ENCODE data around the gene ANTXR2. TPM values are rescaled to one million over a fixed set of nuclear protein-coding genes. Genes with fewer than 3 reads are reported as not detected.

Gene ANTXR2
- total and polyA plus RNA-seq, 2 of the 13 experiments (the other 11 are each of a cell fraction or from before 2014, with no cell fraction given) = 4.6 to 14.5 TPM

- BruUV-seq (replicated peaks) = no TSS peak
- H3K4me1 ChIP-seq (ENCODE audit: insufficient read depth, low read length) = no peaks in the 10 kb centered on the region
- WGBS (ENCODE audit: low lambda C conversion rate) = 46% methylated on average over 3 of the region's 3 CpGs
- in situ Hi-C loops (cut with HindIII; ENCODE audit: extremely low pct_ligation_motif_present, low pct_unique_long_range_greater_than_20kb) (loop anchor here (25.0 kb wide), 1 partner anchor 292 kb away; no protein-coding TSS in a partner anchor), intact Hi-C loops (cut with micrococcal nuclease; ENCODE audit: unreplicated experiment) (no loop called here)
- H3K27me3 ChIP-seq (ENCODE audit: control insufficient read depth in 1 of 2, insufficient read depth in 2 of 2, low read length in 2 of 2) = no peaks in the 10 kb centered on the region
- no peaks in the 10 kb centered on the region for H3K79me2 ChIP-seq (ENCODE audit: insufficient read depth, low read length)
- FAIRE-seq = no peak
- H3K4me2 ChIP-seq (ENCODE audit: low read depth, low read length) = no peak overlapping the region
- H3K9me3 ChIP-seq (ENCODE audit: low read length) = no peaks in the 10 kb centered on the region
- no peak overlapping the region for H3K4me3 ChIP-seq (replicated peaks in 1 of 3; ENCODE audit: insufficient read depth in 1 of 3, low read depth in 2 of 3, low read length in 3 of 3)
- ATAC-seq = no peak
- H3K27ac ChIP-seq (ENCODE audit: extremely low read length, insufficient read depth, low read length) = no peak overlapping the region
- H2AFZ ChIP-seq (ENCODE audit: low read length) = no peak overlapping the region
- H3K9ac ChIP-seq (ENCODE audit: insufficient read depth, low read depth, low read length) = no peak overlapping the region
- DNase-seq (ENCODE audit: low spot score) = no peak
- POLR2A ChIA-PET = no interaction called here
- TF ChIP-seq SRSF4 (IDR thresholded peaks at IDR 0.05; ENCODE audit: low read depth, low read length, poor library complexity, severe bottlenecking) (no peak), RELA (CRISPR knock-in tag; IDR thresholded peaks at IDR 0.05) (no peak), CCDC6 (CRISPR knock-in tag; IDR thresholded peaks at IDR 0.05) (no peak), RFXAP (CRISPR knock-in tag; IDR thresholded peaks at IDR 0.05; ENCODE audit: borderline replicate concordance) (no peak), ATF1 (CRISPR knock-in tag; IDR thresholded peaks at IDR 0.05) (no peak), ESRRA (CRISPR knock-in tag; IDR thresholded peaks at IDR 0.05; ENCODE audit: low read depth) (no peak), ZNF441 (CRISPR knock-in tag; IDR thresholded peaks at IDR 0.05; ENCODE audit: borderline replicate concordance) (no peak), ZNF367 (CRISPR knock-in tag; IDR thresholded peaks at IDR 0.05; ENCODE audit: borderline replicate concordance) (no peak), ZNF234 (CRISPR knock-in tag; conservative IDR thresholded peaks at IDR 0.05) (no peak)
- no peaks in the 10 kb centered on the region for H3K36me3 ChIP-seq (replicated peaks in 1 of 2; ENCODE audit: control insufficient read depth in 1 of 2, insufficient read depth in 2 of 2, low read length in 2 of 2)
- CTCF ChIA-PET (ENCODE audit: low intra/inter-chr PET ratio, low total read pairs) = no interaction called here
- no peaks in the 10 kb centered on the region for H4K20me1 ChIP-seq (ENCODE audit: insufficient read depth, low read length)
These were observed 152.7 kb downstream of the ANTXR2 start for GRCh38 chr4:79920163-79920853.

All from HepG2 (cell line).